NOMO-1 treated with dmso at 0.1 percent for 144 hours (cell line): ENCODE data around the gene AGXT2.

Source experiments
- DNase-seq: peaks from one replicate; lab custom pipeline; 2025; ENCODE audit not compliant: unreplicated experiment; lab: John Stamatoyannopoulos, UW

AGXT2 gene

GRCh38 chr5:34970552-34970951, 77.2 kb downstream of the AGXT2 start:
- DNase-seq: no peak

- no peak for DNase-seq
Measured at GRCh38 chr5:34968258-34968657, 79.5 kb downstream of the AGXT2 start.

GRCh38 chr5:34967540-34967939, 80.2 kb downstream of the AGXT2 start:
- no peak for DNase-seq

GRCh38 chr5:34959323-34959722, 88.4 kb downstream of the AGXT2 start:
- DNase-seq: no peak

- peak; percentile 3 for DNase-seq
Measured at GRCh38 chr5:34957857-34958690, 89.7 kb downstream of the AGXT2 start.

GRCh38 chr5:34957321-34957720, 90.4 kb downstream of the AGXT2 start:
- no peak for DNase-seq
